GM12874 (cell line): ENCODE measurements around the gene AKR1A1.

Experiments used
- CTCF ChIP-seq: IDR thresholded peaks from 2 replicates; pipeline ENCODE4 v1.5.1; 2011; ENCODE audit warnings: low read depth, mild to moderate bottlenecking, control low read depth, low read length, moderate library complexity; ENCODE audit not compliant: insufficient read depth

Gene AKR1A1

GRCh38 chr1:45522324-45523104, 28.1 kb upstream of the AKR1A1 start:
- no peak for TF ChIP-seq CTCF

GRCh38 chr1:45526135-45526644, 24.4 kb upstream of the AKR1A1 start:
- TF ChIP-seq CTCF, result no peak

GRCh38 chr1:45530632-45531135, 19.9 kb upstream of the AKR1A1 start:
- no peak for TF ChIP-seq CTCF

- no peak for TF ChIP-seq CTCF
These were observed 18.8 kb upstream of the AKR1A1 start for GRCh38 chr1:45531873-45532272.

- no peak for TF ChIP-seq CTCF
These were observed 14.4 kb upstream of the AKR1A1 start for GRCh38 chr1:45535988-45536766.

- TF ChIP-seq CTCF, result no peak
These were observed 13.7 kb upstream of the AKR1A1 start for GRCh38 chr1:45536886-45537285.

- TF ChIP-seq CTCF, result no peak
These were observed 9.4 kb upstream of the AKR1A1 start for GRCh38 chr1:45541193-45541592.
